IPS-20b (cell line): ENCODE measurements around the gene ACOT13.
"Not testable (repeated sequence)": the region's sequence is repeated elsewhere in the genome, so short reads cannot be mapped to it uniquely, and the experiment has no call there.

Experiments
- H3K27ac ChIP-seq: one replicate; pipeline ENCODE4 v1.5.1; 2013; ENCODE audit warnings: low read length
- H3K27me3 ChIP-seq: 2 replicates; pipeline ENCODE4 v1.6.1; 2013; ENCODE audit warnings: mild to moderate bottlenecking, low read length, inconsistent platforms; ENCODE audit not compliant: insufficient read depth
- H3K36me3 ChIP-seq: 2 replicates; pipeline ENCODE4 v1.6.1; 2013; ENCODE audit warnings: low read depth, mild to moderate bottlenecking, inconsistent platforms, low read length, moderate library complexity; ENCODE audit not compliant: insufficient read depth
- H3K4me1 ChIP-seq: 2 replicates; pipeline ENCODE4 v1.6.1; 2013; ENCODE audit warnings: mild to moderate bottlenecking, control low read depth, inconsistent platforms, low read length, moderate library complexity; ENCODE audit not compliant: insufficient read depth
- H3K4me3 ChIP-seq: 2 replicates; pipeline ENCODE4 v1.5.1; 2013; ENCODE audit warnings: mild to moderate bottlenecking, low read length, inconsistent platforms
- H3K9ac ChIP-seq: 2 replicates; pipeline ENCODE4 v1.6.1; 2013; ENCODE audit warnings: low read depth, mild to moderate bottlenecking, inconsistent platforms, low read length, moderate library complexity
- H3K9me3 ChIP-seq: 2 replicates; pipeline ENCODE4 v1.6.1; 2013; ENCODE audit warnings: mild to moderate bottlenecking, low read depth, low read length, inconsistent platforms; ENCODE audit not compliant: insufficient read depth

The ACOT13 gene

DNA sequence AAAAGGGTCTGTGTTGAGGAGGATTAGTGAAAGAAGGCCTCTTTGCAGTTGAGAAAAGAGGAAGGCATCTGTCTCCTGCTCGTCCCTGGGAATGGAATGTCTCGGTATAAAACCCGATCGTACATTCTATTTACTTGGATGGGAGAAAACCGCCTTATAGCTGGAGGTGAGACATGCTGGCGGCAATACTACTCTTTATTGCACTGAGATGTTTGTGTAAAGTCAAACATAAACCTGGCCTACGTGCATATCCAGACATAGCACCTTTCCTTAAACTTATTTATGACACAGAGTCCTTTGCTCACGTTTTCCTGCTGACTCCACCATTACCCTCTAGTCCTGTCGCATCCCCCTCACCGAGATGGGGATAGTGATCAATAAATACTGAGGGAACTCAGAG, 4.6 kb upstream of the ACOT13 start:
- no peak overlapping the region for H3K9ac ChIP-seq
- H3K4me1 ChIP-seq = peaks cover 19% of the 10 kb centered on the region; the same call in 1 of the 2 replicates
- H3K27me3 ChIP-seq = no peaks in the 10 kb centered on the region
- no peak overlapping the region for H3K4me3 ChIP-seq
- peaks cover 63% of the 10 kb centered on the region for H3K36me3 ChIP-seq
- H3K27ac ChIP-seq = no peak overlapping the region
- H3K9me3 ChIP-seq = no peaks in the 10 kb centered on the region

GRCh38 chr6:24663189-24663588, 3.7 kb upstream of the ACOT13 start:
- peaks cover 55% of the 10 kb centered on the region for H3K36me3 ChIP-seq
- no peak overlapping the region for H3K27ac ChIP-seq
- no peak overlapping the region for H3K9ac ChIP-seq
- H3K9me3 ChIP-seq = no peaks in the 10 kb centered on the region
- no peak overlapping the region for H3K4me3 ChIP-seq
- H3K4me1 ChIP-seq = peaks cover 19% of the 10 kb centered on the region; the same call in 1 of the 2 replicates
- no peaks in the 10 kb centered on the region for H3K27me3 ChIP-seq

DNA sequence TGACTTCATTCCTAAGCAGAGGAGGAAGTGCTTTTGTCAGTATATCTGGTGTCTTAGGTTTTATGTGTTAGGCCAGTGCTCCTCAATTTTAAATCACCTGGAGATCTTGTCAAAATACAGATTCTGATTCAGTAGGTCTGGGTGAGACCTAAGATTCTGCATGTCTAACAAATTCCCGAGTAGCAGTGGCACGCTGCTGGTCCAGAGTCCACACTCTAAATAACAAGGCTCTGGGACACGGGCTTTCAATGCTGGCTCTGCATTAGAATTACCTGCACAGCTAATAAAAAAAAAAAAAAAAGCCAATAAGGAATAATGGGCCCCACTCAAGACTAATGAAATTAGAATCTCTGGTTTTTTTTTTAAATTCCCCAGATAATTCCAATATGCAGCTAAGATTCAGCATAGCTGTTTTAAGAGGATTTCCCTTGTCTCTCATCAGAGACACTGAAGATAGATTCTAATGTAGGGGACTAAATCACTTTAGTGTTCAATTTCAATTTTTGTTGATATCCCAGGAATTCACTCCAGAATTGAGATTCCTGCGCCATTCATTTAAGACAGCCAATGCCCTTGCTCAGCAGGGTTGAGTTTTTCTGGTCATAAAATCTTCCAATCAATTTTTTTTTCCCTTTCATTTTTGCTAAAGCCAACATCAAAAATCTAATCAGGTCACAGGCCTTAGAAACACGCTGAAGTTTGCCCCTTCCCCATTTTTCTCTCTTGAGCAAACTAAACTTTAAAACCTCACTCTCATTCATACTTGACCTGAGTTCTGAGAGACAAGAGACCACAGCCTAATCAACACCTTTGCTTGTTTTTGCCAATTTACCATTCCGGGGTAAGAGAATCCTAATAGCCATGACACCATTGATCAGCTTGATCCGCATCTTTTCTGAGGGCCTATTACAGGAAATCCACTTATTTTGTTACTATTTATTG, 2.6 kb upstream of the ACOT13 start:
- Histone ChIP-seq H3K4me3 (peak overlapping the region; percentile 100), H3K36me3 (peaks cover 51% of the 10 kb centered on the region), H3K9me3 (peaks cover 10% of the 10 kb centered on the region; the same call in 1 of the 2 replicates), H3K4me1 (peaks cover 16% of the 10 kb centered on the region; the same call in 1 of the 2 replicates), H3K9ac (peak overlapping the region; percentile 98; the same call in 1 of the 2 replicates), H3K27me3 (no peaks in the 10 kb centered on the region), H3K27ac (no peak overlapping the region)

GRCh38 chr6:24666097-24666640, 708 bp upstream of the ACOT13 start:
- H3K4me1 ChIP-seq = peaks cover 9% of the 10 kb centered on the region; the same call in 1 of the 2 replicates
- peak overlapping the region; percentile 100 for H3K4me3 ChIP-seq
- no peaks in the 10 kb centered on the region for H3K27me3 ChIP-seq
- H3K36me3 ChIP-seq = peaks cover 51% of the 10 kb centered on the region
- peaks cover 27% of the 10 kb centered on the region for H3K9me3 ChIP-seq
- peak overlapping the region; percentile 96 for H3K27ac ChIP-seq
- H3K9ac ChIP-seq = peak overlapping the region; percentile 98

GRCh38 chr6:24667378-24667803, 514 bp downstream of the ACOT13 start:
- peaks cover 34% of the 10 kb centered on the region for H3K9me3 ChIP-seq
- H3K4me3 ChIP-seq = peak overlapping the region; percentile 100
- peaks cover 48% of the 10 kb centered on the region for H3K36me3 ChIP-seq
- no peaks in the 10 kb centered on the region for H3K27me3 ChIP-seq
- peak overlapping the region; percentile 98 for H3K9ac ChIP-seq
- peaks cover 9% of the 10 kb centered on the region; the same call in 1 of the 2 replicates for H3K4me1 ChIP-seq
- peak overlapping the region; percentile 84 for H3K27ac ChIP-seq

- Histone ChIP-seq H3K4me3 (peak overlapping the region; percentile 100), H3K36me3 (peaks cover 38% of the 10 kb centered on the region), H3K9me3 (peaks cover 43% of the 10 kb centered on the region)
- H3K27me3 ChIP-seq, H3K4me1 ChIP-seq, H3K27ac ChIP-seq, H3K9ac ChIP-seq: not testable (repeated sequence)
Measured at GRCh38 chr6:24668066-24668996, 1.5 kb downstream of the ACOT13 start.

- Histone ChIP-seq H3K4me3 (no peak overlapping the region), H3K36me3 (peaks cover 32% of the 10 kb centered on the region), H3K27ac (no peak overlapping the region), H3K27me3 (no peaks in the 10 kb centered on the region), H3K9ac (no peak overlapping the region), H3K4me1 (peaks cover 9% of the 10 kb centered on the region; the same call in 1 of the 2 replicates), H3K9me3 (peaks cover 49% of the 10 kb centered on the region)
Measured at GRCh38 chr6:24668997-24669361, 2.1 kb downstream of the ACOT13 start.

- not testable (repeated sequence) for H3K4me3 ChIP-seq, H3K9ac ChIP-seq, H3K27ac ChIP-seq, H3K27me3 ChIP-seq, H3K4me1 ChIP-seq
- peaks cover 59% of the 10 kb centered on the region for H3K9me3 ChIP-seq
- peaks cover 17% of the 10 kb centered on the region for H3K36me3 ChIP-seq
Measured at GRCh38 chr6:24670492-24670891, 3.6 kb downstream of the ACOT13 start.

- not testable (repeated sequence) for H3K27me3 ChIP-seq, H3K9ac ChIP-seq, H3K4me1 ChIP-seq, H3K27ac ChIP-seq, H3K4me3 ChIP-seq
- Histone ChIP-seq H3K9me3 (peaks cover 59% of the 10 kb centered on the region), H3K36me3 (peaks cover 16% of the 10 kb centered on the region)
Measured at GRCh38 chr6:24671077-24671476, 4.2 kb downstream of the ACOT13 start.

DNA sequence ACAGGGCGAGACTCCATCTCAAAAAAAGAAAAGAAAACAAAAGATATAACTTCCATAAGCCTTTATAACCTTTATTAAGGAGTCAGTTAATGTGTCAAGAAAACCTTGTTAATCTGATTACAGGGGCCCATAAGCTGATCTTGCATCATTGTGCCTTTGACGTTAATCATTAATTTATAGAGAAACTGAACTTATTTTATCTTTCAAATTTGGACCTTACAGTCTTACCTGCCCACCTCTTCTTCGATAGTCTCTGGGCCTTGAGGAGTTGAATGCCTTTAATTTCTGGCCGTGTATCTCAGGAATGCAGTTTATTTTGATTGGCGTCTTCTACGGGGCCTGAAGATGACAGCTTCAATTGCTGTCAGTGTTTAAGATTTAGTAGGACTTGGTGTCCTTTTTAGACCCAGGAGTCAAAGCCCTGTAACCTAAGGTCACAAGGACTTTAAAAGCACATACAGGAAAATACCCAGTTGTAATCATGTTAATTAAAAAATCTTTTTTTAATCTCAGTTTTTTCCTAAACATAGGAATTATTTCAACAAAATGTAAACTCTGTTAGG, 5.8 kb downstream of the ACOT13 start:
- Histone ChIP-seq H3K36me3 (peaks cover 16% of the 10 kb centered on the region), H3K9ac (no peak overlapping the region), H3K4me1 (no peaks in the 10 kb centered on the region; the same call in 1 of the 2 replicates), H3K4me3 (no peak overlapping the region), H3K27me3 (no peaks in the 10 kb centered on the region), H3K27ac (no peak overlapping the region), H3K9me3 (peaks cover 59% of the 10 kb centered on the region)

GRCh38 chr6:24673625-24674024, 6.7 kb downstream of the ACOT13 start:
- Histone ChIP-seq H3K27ac (no peak overlapping the region), H3K9ac (no peak overlapping the region), H3K9me3 (peaks cover 56% of the 10 kb centered on the region), H3K4me3 (no peak overlapping the region), H3K27me3 (no peaks in the 10 kb centered on the region), H3K36me3 (peaks cover 16% of the 10 kb centered on the region), H3K4me1 (no peaks in the 10 kb centered on the region)
